A673 (cell line): Measurements from ENCODE around the gene UBL7.

Experiments used
- EZH2 ChIP-seq: fragments of 200-600 bp; sonication (generic); IDR thresholded peaks from 2 replicates; pipeline ENCODE4 v1.6.1; 2017; ENCODE audit warnings: borderline replicate concordance, low read depth, mild to moderate bottlenecking, mixed read lengths, antibody characterized with exemption, low read length; ENCODE audit not compliant: poor library complexity, severe bottlenecking
- TF ChIP-seq, protein P1 (sequence below): fragments of 300-800, 200-600 bp; sonication (generic); conservative IDR thresholded peaks from 2 replicates; pipeline ENCODE4 v1.5.1; 2017; ENCODE audit warnings: low read depth, mild to moderate bottlenecking, antibody characterized with exemption, low read length, moderate library complexity, mixed read lengths

DNA sequence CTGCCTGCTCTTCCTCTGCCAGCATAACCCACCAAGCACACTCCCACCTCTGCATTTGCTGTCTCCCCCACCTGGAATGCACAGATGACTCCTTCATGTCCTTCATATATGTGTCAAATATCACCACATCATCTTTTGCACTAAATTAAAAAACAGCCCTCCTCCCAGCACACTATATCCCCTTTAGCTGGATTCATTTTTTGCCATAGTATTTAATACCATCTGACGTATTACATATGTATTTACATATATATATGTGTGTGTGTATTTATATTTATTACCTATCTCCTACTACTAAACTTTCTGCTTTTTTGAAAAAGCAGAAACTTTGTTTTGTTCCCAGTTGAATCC lies 29.4 kb upstream of the UBL7 start:
- TF ChIP-seq, protein P1, sequence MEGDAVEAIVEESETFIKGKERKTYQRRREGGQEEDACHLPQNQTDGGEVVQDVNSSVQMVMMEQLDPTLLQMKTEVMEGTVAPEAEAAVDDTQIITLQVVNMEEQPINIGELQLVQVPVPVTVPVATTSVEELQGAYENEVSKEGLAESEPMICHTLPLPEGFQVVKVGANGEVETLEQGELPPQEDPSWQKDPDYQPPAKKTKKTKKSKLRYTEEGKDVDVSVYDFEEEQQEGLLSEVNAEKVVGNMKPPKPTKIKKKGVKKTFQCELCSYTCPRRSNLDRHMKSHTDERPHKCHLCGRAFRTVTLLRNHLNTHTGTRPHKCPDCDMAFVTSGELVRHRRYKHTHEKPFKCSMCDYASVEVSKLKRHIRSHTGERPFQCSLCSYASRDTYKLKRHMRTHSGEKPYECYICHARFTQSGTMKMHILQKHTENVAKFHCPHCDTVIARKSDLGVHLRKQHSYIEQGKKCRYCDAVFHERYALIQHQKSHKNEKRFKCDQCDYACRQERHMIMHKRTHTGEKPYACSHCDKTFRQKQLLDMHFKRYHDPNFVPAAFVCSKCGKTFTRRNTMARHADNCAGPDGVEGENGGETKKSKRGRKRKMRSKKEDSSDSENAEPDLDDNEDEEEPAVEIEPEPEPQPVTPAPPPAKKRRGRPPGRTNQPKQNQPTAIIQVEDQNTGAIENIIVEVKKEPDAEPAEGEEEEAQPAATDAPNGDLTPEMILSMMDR = no peak
- no peak for TF ChIP-seq EZH2
